HG03342 (cell line): ENCODE measurements around the gene ABCA4.
"Not testable (repeated sequence)": the region's sequence is repeated elsewhere in the genome, so short reads cannot be mapped to it uniquely, and the experiment has no call there.

Source experiments
- ATAC-seq: cut with Tn5 transposase; IDR thresholded peaks from one replicate; pipeline ENCODE4 v1.9.1; 2021; ENCODE audit warnings: mild to moderate bottlenecking, moderate library complexity; ENCODE audit not compliant: unreplicated experiment

The ABCA4 gene

GRCh38 chr1:93960641-93961147, 160.3 kb downstream of the ABCA4 start:
- no peak for ATAC-seq

- ATAC-seq, result no peak
Observed at GRCh38 chr1:93959413-93959812, 161.5 kb downstream of the ABCA4 start.

- no peak for ATAC-seq
Observed at GRCh38 chr1:93958726-93959100, 162.2 kb downstream of the ABCA4 start.

- no peak for ATAC-seq
Observed at GRCh38 chr1:93958032-93958725, 162.8 kb downstream of the ABCA4 start.

GRCh38 chr1:93955765-93956164, 165.2 kb downstream of the ABCA4 start:
- no peak for ATAC-seq

GRCh38 chr1:93947002-93947686, 173.8 kb downstream of the ABCA4 start:
- ATAC-seq, result not testable (repeated sequence)
